Stimulated activated CD8-positive, alpha-beta memory T cell treated with anti-CD3 and anti-CD28 coated beads, Interleukin-7, amount 100 ng/mL, for 4 hours (primary cell): Measurements from ENCODE around the gene EEFSEC.

Source experiments
- DNase-seq, 2 donors: peaks; one replicate each; pipeline ENCODE4 v3.0.0-alpha.2; 2020; ENCODE audit warnings: low read depth in 2 of 2

Gene EEFSEC

DNA sequence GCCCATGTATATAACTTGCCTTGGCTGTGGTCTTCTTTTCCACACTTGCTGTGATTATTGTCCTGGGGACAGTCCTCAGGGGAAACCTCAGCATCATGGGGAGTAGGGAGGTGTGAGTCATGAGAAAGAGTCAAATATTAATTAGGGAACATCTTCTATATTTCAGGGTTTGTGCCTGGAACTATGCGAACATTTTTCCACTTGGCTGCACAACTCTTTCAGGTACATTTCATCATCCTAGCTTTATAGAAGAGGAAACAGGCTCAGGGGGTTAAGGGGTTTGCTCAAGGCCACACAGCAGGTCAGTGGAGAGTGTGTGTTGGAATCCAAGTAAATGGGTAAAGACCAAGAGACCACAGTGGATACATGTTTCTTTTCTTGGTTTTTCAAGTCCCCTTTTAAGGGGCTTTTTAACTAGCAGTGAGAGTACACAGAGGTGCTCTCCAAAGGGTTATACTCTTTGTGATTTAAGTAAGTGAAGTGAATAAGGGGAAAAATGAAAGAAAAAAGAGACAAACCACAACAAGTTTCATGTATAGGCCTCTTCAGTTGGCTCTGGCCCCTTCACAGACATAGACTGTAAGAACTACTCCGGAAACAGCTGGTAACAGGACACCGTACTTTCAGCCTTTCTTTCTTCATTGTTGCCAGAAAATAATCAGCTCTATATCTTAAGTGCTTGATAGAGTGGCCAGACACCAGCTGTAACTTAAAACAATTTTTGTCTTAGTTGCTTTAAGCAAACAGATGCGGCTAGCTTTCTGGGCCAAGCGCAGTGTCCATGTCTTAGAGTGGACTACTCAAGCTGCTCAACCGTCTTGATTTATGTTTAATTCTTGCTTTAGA lies 64.6 kb downstream of the EEFSEC start:
- DNase-seq: no peak

DNA sequence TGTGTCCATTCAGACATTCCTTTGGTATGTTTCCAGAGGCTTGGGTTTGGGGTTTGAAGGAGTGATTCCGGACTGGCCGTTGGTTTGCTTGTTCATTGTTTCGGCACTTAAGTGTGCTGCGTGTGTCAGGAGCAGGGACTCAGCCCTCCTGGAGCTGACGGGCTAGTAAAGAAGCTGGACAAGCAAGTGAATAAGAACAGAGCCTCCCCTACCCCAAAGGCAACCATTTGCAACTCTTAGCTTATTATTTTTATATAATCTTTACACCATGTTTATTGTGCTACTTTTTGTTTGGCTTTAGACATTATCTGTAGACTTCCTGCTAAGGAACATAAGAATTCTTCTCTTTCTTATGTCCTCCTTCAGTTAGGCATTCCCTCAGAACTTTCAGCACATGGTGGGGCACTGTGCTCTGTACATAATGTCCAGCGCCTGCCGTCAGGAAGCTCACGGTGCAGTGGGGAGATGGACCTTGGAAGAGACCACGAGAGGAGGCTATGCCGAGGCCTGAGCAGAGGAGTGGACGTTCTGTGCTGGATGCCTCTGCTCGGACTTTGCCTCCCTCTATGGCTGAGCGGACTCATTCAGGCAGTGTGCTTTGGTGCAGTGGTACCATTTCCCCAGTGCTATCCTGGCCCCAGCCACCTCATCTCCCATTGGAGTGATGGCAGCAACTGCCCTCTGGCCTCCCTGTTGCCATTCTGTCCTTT lies 65.4 kb downstream of the EEFSEC start:
- DNase-seq: no peak

DNA sequence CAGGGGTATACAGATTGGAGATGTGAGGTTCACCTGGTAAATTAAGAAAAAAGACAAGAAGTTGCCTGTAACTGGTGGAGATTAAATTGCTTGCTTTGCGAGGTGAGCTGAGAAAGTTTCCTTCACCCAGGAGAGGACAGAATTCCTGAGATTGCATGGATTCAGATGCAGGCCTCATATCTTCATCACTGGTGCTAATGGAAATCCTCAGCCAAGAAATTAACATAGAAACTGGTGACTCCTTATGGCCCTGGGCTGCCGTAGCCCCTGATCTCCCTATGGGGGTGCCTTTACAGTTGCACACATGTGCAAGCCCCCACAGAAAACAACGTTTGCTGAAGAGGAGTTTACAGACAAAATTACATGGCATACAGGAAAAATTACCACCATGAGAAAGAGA lies 68.0 kb downstream of the EEFSEC start:
- DNase-seq: no peak

DNA sequence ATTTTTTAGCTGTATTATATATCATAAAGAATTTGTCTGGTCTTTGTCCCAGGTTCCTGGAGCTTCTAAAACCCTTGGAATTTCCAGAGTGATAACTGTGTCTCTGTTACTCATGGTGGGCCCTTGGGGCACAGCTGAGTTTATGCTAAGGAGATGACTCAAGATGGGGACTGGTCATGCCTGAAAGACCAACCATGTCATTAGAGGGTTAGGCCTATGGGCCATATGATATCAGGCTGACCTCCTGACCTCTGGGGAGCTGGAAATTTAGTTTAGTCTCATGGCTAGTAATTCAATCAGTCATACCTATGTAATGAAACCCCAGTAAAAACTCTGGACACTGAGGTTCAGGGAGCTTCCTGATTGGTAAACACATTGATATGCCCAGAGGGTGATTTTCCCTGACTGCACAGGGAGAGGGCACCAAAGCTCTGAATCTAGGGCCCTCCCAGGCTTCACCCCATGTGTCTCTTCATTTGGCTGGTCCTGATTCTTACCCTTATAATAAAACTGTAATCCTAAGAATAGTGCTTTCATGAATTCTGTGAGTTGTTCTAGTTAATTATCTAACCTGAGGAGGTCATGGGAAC lies 69.6 kb downstream of the EEFSEC start:
- DNase-seq: no peak

DNA sequence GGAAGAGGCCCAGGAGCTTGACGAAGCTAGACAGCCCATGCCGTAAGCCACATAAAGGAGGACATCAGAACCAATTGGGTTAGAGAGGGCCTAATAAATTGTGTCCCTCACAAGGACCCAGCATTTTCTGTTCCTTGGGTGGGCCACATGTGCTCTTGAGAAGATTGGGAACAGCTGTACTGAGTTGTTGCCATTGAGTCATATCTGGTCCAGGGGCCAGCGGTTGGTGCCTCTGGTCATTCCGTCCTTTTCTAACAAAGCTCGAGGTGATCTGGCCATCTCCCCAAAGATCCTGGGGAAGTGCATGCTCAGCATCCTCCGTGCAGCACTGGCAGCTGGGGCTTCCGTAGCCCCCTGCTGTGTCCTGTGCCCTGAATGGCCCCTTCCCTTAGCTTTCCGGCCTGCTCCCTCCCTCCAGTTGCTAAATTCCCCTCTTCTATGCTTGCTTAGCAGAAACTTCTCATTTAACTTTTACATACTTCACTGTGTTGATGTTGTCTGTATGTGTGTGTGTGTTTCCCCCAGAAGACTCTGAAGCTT lies 73.0 kb downstream of the EEFSEC start:
- no peak for DNase-seq

DNA sequence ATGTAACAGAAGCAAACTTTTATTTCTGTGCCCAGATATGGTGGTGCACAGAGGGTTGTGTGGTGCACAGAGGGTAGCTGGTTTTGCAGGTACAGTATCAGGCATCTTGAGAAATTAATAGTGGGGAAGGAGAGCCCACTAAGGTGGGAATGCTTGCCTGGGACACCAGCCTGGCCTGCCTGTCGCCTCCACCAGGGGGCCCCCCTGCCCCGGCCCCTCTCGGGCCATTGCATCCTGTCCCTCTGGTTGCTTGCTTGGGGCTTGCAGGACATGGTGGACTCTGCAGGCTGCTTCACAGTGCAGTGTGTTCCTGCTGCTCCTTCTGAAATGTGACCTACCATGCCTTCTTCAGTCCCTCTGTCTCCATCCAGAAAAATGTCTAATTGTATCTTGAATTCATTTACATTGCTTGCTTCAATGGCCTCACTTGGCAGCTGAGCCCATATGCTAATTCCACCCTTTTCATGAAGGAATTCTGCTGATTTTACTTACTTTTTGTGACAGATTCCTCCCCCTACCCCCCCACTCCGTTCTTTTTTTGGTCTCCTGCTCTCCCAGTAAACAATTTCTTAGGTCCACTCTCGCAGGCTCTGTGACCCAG lies 73.6 kb downstream of the EEFSEC start:
- no peak for DNase-seq

DNA sequence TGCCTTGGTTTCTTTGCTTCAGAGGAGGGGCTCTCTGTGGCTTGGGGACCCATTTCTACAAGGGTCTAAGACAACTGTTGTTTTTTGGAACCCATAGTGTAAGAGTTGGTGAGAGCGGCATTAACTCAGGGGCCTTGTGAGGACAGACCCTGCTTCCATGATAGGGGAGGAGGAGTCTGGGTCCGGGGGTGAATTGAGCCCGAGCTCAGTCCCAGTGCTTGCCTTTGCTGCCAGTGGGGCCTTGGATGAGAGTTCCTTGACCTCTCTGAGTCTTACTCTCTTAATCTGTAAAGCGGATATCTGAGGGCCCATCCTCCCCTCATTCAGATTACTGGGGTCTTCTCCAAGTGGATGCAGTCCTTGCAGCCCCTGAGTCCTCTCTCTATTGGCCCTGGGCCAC lies 74.2 kb downstream of the EEFSEC start:
- no peak for DNase-seq

DNA sequence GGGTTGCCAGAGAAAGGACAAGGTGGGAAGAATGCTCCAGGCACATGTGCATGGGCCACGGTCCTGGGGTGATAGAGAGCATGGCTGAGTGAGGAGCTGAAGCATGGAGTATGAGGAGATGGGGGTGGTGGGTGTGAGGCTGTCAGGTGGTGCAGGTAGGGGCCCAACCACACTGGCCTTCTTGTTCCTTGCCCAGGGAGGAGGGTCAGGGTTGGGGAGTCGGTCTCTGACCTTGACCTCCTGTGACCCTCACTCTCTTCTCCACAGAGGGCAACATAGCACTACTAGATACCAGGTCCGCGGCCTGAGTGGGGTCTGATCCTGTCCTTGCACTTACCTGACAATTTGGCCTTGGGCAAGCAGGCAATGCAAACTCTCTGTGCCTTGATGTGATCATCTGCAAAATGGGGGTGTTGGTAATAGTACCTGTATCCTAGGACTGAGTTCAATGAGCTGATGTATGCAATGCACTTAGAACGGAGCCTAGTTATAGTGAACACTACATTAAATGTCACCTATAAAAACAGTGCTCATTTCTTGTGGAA lies 75.2 kb downstream of the EEFSEC start:
- DNase-seq: no peak

DNA sequence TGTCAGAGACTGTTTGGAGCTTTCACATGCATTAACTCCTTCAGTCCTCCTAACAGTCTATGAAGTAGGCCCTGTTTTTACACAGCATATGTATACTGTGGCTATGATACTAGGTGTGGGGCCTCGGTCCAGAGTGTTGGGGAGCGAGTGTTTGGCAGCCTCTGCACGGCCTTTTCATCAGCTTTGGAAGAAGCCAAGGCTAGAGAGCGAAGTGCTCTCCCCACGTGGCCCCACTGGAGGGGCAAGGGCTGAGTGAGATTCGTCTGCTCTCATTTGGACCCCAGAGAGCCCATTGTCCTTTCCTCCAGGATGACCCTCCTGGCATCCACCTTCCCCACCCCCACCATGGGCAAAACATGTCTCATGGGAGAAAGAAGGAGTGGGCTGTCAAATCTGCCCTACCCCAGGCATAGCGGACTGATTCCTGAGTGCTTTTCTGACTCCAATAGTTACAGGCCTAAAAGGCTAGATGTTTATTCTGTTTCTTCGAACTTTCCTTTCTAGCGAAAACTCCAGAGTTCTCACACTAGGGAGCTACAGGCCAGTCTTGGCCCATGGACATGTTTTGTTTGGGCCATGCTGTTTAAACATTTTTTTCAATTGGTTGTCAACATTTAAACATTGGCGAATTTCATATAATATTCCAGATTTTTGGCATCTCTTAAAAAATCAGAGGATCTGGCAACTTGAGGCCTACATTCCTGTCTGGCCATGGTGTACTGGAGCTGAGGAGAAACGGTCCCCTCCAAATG lies 76.0 kb downstream of the EEFSEC start:
- no peak for DNase-seq

DNA sequence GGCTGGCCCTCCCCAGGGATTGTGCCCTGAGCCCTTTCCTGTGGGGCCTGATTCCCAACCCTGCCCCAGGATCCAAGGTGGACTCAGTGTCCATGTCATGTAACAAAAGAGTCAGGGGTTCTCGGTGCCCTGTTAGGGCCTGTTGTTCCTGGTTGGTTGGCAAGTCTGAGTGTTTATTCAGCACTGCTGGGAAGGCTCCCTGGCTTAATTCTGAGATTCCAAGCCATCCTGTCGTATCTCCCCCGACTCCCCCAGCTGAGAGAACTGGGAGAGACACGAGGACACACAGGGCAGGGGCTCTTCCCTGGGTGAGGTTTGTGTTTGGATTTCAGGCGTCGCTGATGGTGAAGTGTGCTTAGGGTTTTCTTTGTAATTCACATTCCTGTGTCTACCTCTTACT lies 78.3 kb downstream of the EEFSEC start:
- no peak for DNase-seq

DNA sequence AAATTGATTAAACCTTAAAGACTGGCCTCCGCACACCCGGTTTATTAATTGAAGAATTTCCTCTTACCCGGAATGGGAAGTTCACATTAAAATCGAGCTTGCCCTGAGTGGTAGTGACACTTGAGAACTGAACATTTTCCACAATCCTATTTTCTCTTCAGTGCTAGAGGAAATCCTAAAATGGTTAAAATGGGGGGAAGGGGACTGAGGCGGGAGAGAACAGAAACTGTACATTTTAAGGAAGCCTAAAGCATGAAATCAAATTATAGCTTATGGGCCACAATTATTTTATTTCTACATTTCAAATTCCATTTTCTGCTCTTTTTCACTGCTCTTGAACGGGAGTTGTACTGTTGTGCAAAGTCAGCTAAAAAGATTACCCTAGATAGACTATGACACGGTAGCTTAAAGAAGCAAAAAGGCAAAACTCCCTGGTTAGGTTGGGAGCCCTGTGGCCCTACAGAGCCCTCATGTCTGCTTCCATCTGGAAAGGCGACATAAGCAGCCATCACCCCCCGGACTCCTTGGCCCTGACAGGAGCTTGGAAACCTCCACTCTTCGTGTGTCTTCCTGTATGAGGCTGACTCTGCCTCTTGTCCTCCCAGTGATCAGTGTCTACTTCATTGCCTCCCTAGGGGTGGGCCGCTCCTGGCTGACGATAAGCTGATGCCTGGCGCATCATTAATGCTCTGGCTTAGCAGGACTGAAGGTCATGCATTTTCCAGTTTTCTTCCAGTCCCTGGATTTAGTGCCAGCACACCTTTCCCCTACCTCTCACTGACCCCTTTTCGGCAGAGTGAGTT lies 79.3 kb downstream of the EEFSEC start:
- no peak for DNase-seq

DNA sequence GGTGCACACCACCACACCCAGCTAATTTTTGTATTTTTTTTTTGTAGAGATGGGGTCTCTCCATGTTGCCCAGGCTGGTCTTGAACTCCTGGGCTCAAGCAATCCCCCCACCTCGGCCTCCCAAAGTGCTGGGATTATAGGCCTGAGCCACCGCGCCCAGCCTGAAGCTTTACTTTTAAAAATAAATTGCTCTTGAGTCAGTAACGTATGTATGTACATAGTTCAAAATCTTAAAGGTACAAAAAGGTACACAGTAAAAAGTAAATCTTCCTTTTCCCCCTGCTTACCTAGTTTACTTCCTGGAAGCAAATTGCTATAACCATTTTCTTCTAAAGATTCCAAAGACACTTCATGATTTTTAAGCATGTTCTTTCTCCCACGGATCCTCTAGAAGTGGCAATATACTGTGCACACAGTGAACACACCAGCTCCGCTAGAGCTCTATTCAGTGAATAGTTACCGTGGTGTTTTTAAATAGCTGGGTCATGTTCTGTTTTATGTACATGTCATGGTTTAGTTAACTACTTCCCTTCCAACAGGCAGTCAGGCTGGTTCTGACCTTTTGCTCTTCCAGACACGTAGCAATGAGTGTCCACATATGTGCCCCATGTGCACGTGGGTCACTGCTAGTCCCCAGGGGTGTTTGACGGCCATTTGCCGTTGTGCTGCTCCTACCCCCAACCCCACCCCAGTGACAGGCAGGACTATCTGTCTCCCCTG lies 82.1 kb downstream of the EEFSEC start:
- no peak for DNase-seq

DNA sequence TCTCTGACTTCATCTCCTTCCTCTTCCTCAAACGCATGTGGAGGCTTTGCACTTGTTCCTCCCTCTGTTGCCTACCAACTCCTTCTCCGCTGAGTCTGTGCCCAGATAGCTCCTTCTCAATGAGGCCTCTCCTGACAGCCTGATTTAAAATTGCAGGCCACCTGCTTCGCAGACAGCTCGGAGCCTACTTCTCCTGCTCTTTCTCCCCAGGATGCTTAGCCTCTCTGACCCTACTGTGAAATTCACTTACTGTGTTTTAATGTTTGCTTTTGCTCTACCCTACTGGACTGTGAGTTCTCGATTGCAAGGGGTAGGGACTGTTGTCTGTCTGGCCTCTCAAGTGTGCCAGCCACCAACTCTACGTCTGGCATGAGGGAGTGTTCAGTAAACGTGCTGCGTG lies 83.4 kb downstream of the EEFSEC start:
- DNase-seq: no peak

DNA sequence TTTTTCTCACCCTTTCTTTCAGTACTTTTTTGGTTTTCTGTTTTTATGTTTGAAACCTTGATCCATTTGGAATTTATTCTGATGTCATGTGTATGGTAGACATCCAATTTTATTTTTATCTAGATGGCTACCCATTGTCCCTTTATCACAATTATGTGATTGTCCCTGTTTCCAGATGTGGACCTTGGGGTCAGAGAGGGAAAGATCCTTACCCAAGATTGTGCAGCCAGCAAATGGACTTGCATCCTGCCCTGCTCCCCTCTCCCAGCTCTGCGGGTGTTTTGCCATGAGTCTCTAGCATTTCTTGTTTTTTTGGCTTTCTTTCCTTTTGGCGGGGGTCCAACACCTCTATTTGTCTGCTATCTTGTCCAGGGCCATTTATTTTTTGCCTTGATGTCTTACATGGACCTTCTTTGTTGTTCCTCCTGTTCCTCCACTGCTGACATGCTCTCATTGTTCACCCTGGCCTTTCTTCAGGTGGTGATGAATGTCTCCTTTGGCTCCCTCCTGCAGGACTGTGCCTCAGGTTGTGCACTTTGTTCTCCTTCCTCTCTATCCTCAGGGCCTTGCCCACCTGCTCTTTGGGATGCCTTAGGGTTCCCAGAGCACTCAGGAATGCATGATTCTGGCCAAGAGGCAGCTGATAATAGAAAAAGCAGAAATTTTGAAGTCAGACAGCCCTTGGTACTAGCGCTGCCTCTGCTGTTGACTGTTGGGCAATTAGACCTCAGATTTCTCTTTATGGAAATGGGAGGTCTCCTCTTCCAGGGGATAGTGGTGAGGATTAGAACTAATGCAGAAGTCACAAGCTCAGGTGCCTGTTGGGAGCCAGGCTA lies 84.3 kb downstream of the EEFSEC start:
- no peak for DNase-seq

DNA sequence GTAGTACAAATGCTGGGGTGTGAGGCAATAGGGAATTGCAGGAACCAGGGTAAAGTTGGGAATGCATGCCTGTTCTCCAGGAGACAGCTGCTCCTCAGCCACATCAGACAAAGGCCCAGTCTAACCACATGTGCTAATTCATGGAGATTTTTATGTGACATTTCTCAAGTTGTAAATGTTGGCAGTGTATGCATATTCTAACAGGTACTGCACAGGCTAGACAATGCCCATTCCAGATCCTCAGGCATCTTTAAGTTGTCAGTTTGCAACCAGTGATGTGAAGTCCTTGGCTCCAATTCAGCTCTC lies 84.9 kb downstream of the EEFSEC start:
- DNase-seq: no peak

DNA sequence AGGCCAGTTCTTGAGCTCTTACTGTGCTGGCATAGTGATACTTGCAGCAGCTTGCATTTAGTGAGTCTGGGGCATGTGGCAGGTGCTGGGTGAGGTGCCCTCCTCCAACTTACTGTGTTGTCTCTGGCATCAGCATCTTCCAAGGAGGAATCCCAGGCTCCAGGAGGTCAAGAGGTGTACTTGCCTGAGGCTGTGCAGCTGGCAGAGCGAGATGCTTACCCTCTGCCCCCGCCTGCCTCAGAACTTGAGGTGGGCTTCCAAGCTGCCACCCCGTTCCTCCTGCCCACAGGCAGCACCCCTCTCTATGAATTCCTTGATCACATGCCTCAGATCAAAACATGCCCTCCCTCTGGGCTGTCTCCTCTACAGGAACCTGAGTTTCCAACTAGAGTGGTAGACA lies 86.0 kb downstream of the EEFSEC start:
- no peak for DNase-seq

DNA sequence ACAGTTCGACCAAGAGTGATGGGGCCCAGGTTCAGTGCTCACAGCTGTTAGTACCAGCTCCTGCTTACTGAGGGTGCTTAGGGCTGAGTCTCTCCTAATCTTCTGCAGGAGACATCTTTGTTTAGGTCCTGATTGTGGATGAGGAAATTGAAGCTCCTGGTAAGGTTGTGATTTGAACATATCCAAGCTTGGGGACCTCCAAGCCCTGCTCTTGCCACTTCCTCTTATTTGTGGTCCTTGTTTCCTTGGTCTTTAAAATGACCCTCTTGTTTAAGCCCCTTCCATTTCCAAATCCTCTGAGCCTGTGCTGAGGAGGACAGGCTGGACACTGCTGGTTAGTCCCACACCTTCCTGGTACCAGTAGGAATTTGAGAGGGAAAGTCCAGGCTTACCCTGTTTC lies 87.0 kb downstream of the EEFSEC start:
- no peak for DNase-seq

DNA sequence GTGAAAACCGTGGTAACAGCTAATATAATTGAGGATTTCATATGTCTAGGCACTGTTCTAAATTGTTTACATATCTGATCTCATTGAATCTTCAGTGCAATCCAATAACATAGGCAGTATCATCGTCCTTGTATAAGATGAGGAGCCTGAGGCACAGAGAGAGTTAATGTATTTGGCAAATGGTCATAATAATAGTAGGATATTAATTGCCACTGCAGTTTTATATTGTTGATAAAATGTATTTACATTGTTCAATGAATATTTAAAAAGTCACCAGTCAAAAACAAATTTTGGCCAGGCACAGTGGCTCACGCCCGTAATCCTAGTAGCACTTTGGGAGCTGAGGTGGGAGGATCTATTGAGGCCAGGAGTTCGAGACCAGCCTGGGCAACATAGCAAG lies 88.5 kb downstream of the EEFSEC start:
- DNase-seq: no peak
